IMR-90 (cell line): ENCODE results near the gene PQBP1. TPM values are rescaled to one million over a fixed set of nuclear protein-coding genes. Genes with fewer than 3 reads are reported as not detected.
A peak's percentile ranks its signal among the peaks of the same experiment; 100 is the strongest.

Experiments used
- ATAC-seq: fragments of 200-7000 bp; cut with Tn5 transposase; 2 replicates; pipeline ENCODE4 v1.9.1; 2020; ENCODE audit warnings: low read depth, mild to moderate bottlenecking, moderate library complexity
- BruUV-seq: library from RNA; stranded (reverse); fragments of 400-500 nt; replicated peaks from 2 replicates; lab custom pipeline; 2021; lab: Mats Ljungman, UMichigan
- CTCF ChIA-PET: fragments of 300-600 bp; formaldehyde crosslinking; extraction: SDS; loops from one replicate; lab custom pipeline; 2021; ENCODE audit warnings: antibody characterized with exemption; lab: Yijun Ruan, JAX
- POLR2A ChIA-PET: fragments of 300-600 bp; sonication (Branson Sonifier 250); formaldehyde crosslinking; loops from one replicate; lab custom pipeline; 2022; ENCODE audit warnings: antibody characterized with exemption; ENCODE audit not compliant: unreplicated experiment; lab: Charles Lee
- DNase-seq: peaks from one replicate; pipeline ENCODE4 v3.0.0; 2013
- H2AFZ ChIP-seq: replicated peaks from 2 replicates; pipeline ENCODE3; 2013; ENCODE audit warnings: low read length, mild to moderate bottlenecking; ENCODE audit not compliant: poor library complexity
- H2AK5ac ChIP-seq: 2 replicates; pipeline ENCODE4 v1.6.1; 2013; ENCODE audit warnings: low read depth, low read length, inconsistent platforms
- H2AK9ac ChIP-seq: replicated peaks from 2 replicates; pipeline ENCODE3; 2013; ENCODE audit warnings: mild to moderate bottlenecking, low read depth, low read length, moderate library complexity; ENCODE audit not compliant: poor library complexity
- H2BK120ac ChIP-seq: 2 replicates; pipeline ENCODE4 v1.6.1; 2013; ENCODE audit warnings: low read depth, low read length, inconsistent platforms
- H2BK15ac ChIP-seq: 3 replicates; pipeline ENCODE4 v1.6.1; 2013; ENCODE audit warnings: low read depth, low read length, inconsistent platforms
- H2BK20ac ChIP-seq: 2 replicates; pipeline ENCODE4 v1.6.1; 2013; ENCODE audit warnings: low read depth, mild to moderate bottlenecking, inconsistent platforms, low read length, moderate library complexity
- H2BK5ac ChIP-seq: 2 replicates; pipeline ENCODE4 v1.6.1; 2013; ENCODE audit warnings: mild to moderate bottlenecking, low read depth, low read length, inconsistent platforms; ENCODE audit not compliant: poor library complexity, severe bottlenecking
- H3K14ac ChIP-seq: replicated peaks from 2 replicates; pipeline ENCODE4 v1.6.1; 2013; ENCODE audit warnings: low read depth, low read length, inconsistent platforms
- H3K18ac ChIP-seq: 2 replicates; pipeline ENCODE4 v1.6.1; 2013; ENCODE audit warnings: low read depth, low read length, control low read depth
- H3K23ac ChIP-seq: 2 replicates; pipeline ENCODE4 v1.6.1; 2013; ENCODE audit warnings: low read depth, low read length, inconsistent platforms
- H3K27ac ChIP-seq: 2 replicates; pipeline ENCODE4 v1.5.1; 2013; ENCODE audit warnings: mild to moderate bottlenecking, control low read depth, low read length; ENCODE audit not compliant: insufficient read depth
- H3K27me3 ChIP-seq: 2 replicates; pipeline ENCODE4 v1.6.1; 2013; ENCODE audit warnings: low read length; ENCODE audit not compliant: control insufficient read depth, insufficient read depth
- H3K36me3 ChIP-seq: 2 replicates; pipeline ENCODE4 v1.6.1; 2013; ENCODE audit warnings: low read length, mixed read lengths; ENCODE audit not compliant: control insufficient read depth, insufficient read depth
- H3K4ac ChIP-seq: 2 replicates; pipeline ENCODE4 v1.6.1; 2013; ENCODE audit warnings: low read depth, low read length, inconsistent platforms
- H3K4me1 ChIP-seq: 2 replicates; pipeline ENCODE4 v1.6.1; 2013; ENCODE audit warnings: low read length, mixed read lengths; ENCODE audit not compliant: control insufficient read depth, insufficient read depth
- H3K4me2 ChIP-seq: 2 replicates; pipeline ENCODE4 v1.6.1; 2013; ENCODE audit warnings: low read depth, mild to moderate bottlenecking, control low read depth, low read length, moderate library complexity
- H3K4me3 ChIP-seq: 2 replicates; pipeline ENCODE4 v1.5.1; 2013; ENCODE audit warnings: low read depth, mild to moderate bottlenecking, control low read depth, low read length, moderate library complexity; ENCODE audit not compliant: insufficient read depth
- H3K56ac ChIP-seq: 2 replicates; pipeline ENCODE4 v1.6.1; 2013; ENCODE audit warnings: low read length, inconsistent platforms; ENCODE audit not compliant: insufficient read depth; ENCODE audit errors: extremely low read depth
- H3K79me1 ChIP-seq, 2 experiments: 2 replicates each; pipeline ENCODE4 v1.6.1; 2013; ENCODE audit warnings: low read length in 2 of 2, inconsistent platforms in 1 of 2, low read depth in 1 of 2
- H3K9ac ChIP-seq: 2 replicates; pipeline ENCODE4 v1.6.1; 2013; ENCODE audit warnings: low read depth, low read length, control low read depth
- H3K9me1 ChIP-seq: 2 replicates; pipeline ENCODE4 v1.6.1; 2013; ENCODE audit warnings: low read length, inconsistent platforms; ENCODE audit not compliant: insufficient read depth
- H3K9me3 ChIP-seq: 2 replicates; pipeline ENCODE4 v1.6.1; 2013; ENCODE audit warnings: low read length; ENCODE audit not compliant: control insufficient read depth, insufficient read depth
- H4K20me1 ChIP-seq: 2 replicates; pipeline ENCODE4 v1.6.1; 2013; ENCODE audit warnings: low read length, inconsistent platforms; ENCODE audit not compliant: insufficient read depth
- H4K5ac ChIP-seq: 2 replicates; pipeline ENCODE4 v1.6.1; 2013; ENCODE audit warnings: mild to moderate bottlenecking, low read depth, low read length, control low read depth
- H4K8ac ChIP-seq, 2 experiments: 2 replicates each; pipeline ENCODE4 v1.6.1; 2013; ENCODE audit warnings: low read depth in 2 of 2, low read length in 2 of 2, control low read depth in 1 of 2, inconsistent platforms in 1 of 2
- H4K91ac ChIP-seq: 2 replicates; pipeline ENCODE4 v1.6.1; 2013; ENCODE audit warnings: low read depth, low read length, inconsistent platforms; ENCODE audit not compliant: insufficient read depth
- BHLHE40 ChIP-seq: fragments of 150-350 bp; IDR thresholded peaks from 2 replicates; pipeline ENCODE4 v1.6.1; 2016; ENCODE audit warnings: mild to moderate bottlenecking, low read depth, low read length
- CEBPB ChIP-seq: IDR thresholded peaks from 2 replicates; pipeline ENCODE4 v1.6.1; 2012; ENCODE audit warnings: low read depth, low read length, improper control_type of control experiment
- CHD1 ChIP-seq: IDR thresholded peaks from 2 replicates; pipeline ENCODE4 v1.6.1; 2012; ENCODE audit warnings: low read depth, low read length, improper control_type of control experiment
- FOS ChIP-seq: fragments of 150-350 bp; IDR thresholded peaks from 2 replicates; pipeline ENCODE4 v1.6.1; 2016; ENCODE audit warnings: low read depth, low read length
- MAFK ChIP-seq: IDR thresholded peaks from 2 replicates; pipeline ENCODE4 v1.6.1; 2012; ENCODE audit warnings: low read depth, low read length, improper control_type of control experiment
- MXI1 ChIP-seq: IDR thresholded peaks from 2 replicates; pipeline ENCODE4 v1.6.1; 2012; ENCODE audit warnings: low read depth, mild to moderate bottlenecking, low read length, moderate library complexity, borderline replicate concordance
- NFE2L2 ChIP-seq: fragments of 150-350 bp; IDR thresholded peaks from 2 replicates; pipeline ENCODE4 v1.6.1; 2016; ENCODE audit warnings: low read depth, mild to moderate bottlenecking, low read length
- POLR2A ChIP-seq: IDR thresholded peaks from 2 replicates; pipeline ENCODE4 v1.6.1; 2012; ENCODE audit warnings: mild to moderate bottlenecking, low read depth, low read length
- RAD21 ChIP-seq: IDR thresholded peaks from 2 replicates; pipeline ENCODE4 v1.6.1; 2012; ENCODE audit warnings: low read length, improper control_type of control experiment
- RCOR1 ChIP-seq: IDR thresholded peaks from 2 replicates; pipeline ENCODE4 v1.6.1; 2012; ENCODE audit warnings: mild to moderate bottlenecking, low read length, improper control_type of control experiment; ENCODE audit not compliant: insufficient replicate concordance
- RFX5 ChIP-seq: IDR thresholded peaks from 2 replicates; pipeline ENCODE4 v1.8.0; 2012; ENCODE audit warnings: low read depth, mild to moderate bottlenecking, low read length, moderate library complexity
- SMC3 ChIP-seq: fragments of 150-350 bp; IDR thresholded peaks from 2 replicates; pipeline ENCODE4 v1.6.1; 2016; ENCODE audit warnings: low read depth, mild to moderate bottlenecking, antibody characterized with exemption, low read length, moderate library complexity
- WGBS, 2 experiments: methylation state at CpG; one replicate each; pipeline versions ENCODE4 v1.1.5 to v1.1.7; 2013; ENCODE audit warnings: missing lambda C conversion rate in 2 of 2; ENCODE audit not compliant: insufficient read length in 1 of 2; ENCODE audit errors: extremely low coverage in 2 of 2; 5-methylcytosine and 5-hydroxymethylcytosine counted together
- dilution Hi-C: fragments of 300-500 bp; cut with HindIII; formaldehyde crosslinking; loops from one replicate; pipeline ENCODE4 v1.14.3; 2018; ENCODE audit warnings: low sequenced_read_pairs; ENCODE audit not compliant: unreplicated experiment
- in situ Hi-C: fragments of 300-500 bp; cut with MboI; formaldehyde crosslinking; loops from 3 replicates; pipeline ENCODE4 v1.14.3; 2019; ENCODE audit warnings: low sequenced_read_pairs, inconsistent platforms, mixed read lengths
- intact Hi-C: fragments of 100-400 bp; cut with micrococcal nuclease; formaldehyde crosslinking; loops from 2 replicates; pipeline ENCODE4 v1.10.0; 2022
- polyA plus RNA-seq, 3 experiments: library from polyadenylated mRNA; depleted of rRNA; stranded (reverse); fragments of >200 nt; gene quantifications; 2 replicates each; pipeline ENCODE4 v1.2.3, GENCODE V29; 2012; ENCODE audit warnings: low replicate concordance in 1 of 3
- total RNA-seq: library from RNA; depleted of rRNA; stranded (reverse); fragments of >200 nt; gene quantifications from 2 replicates; pipeline ENCODE4 v1.2.3, GENCODE V29; 2012
- TF ChIP-seq, protein P1 (sequence below): fragments of 150-350 bp; IDR thresholded peaks from 2 replicates; pipeline ENCODE4 v1.6.1; 2016; ENCODE audit warnings: low read depth, mild to moderate bottlenecking, low read length, moderate library complexity, borderline replicate concordance
- TF ChIP-seq, protein P2 (sequence below): conservative IDR thresholded peaks from 2 replicates; pipeline ENCODE4 v1.5.1; 2012; ENCODE audit warnings: mild to moderate bottlenecking, low read depth, low read length, improper control_type of control experiment
- TF ChIP-seq, protein P3 (sequence below): fragments of 150-350 bp; IDR thresholded peaks from 2 replicates; pipeline ENCODE4 v1.6.1; 2017; ENCODE audit warnings: mild to moderate bottlenecking, antibody characterized with exemption, low read length, low read depth

The PQBP1 gene
- total and polyA plus RNA-seq, 2 of the 4 experiments (the other 2 are of a cell fraction) = 96.4 to 120 TPM

DNA sequence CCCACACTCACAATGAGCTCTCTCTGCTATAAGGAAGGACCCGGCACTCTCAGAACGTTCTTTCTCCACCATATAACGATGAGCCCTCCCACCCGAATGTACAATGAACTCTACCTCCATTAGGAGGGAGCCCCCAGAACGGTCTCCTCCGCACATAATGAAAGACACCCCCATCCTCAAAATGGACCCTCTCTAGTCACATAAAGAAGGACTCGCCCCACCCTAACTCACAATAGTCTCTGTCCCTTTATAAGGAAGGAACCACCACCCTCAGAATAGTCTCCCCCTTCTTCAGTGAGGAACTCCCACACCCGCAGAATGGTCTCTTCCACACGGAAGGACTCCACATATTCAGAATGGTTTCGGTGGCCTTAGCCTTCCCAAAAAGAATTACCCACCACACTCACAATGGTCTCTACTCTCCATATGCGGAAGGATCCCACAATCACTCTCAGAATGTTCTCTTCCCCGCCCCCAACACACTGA, 13.2 kb downstream of the PQBP1 start:
- dilution Hi-C loops = no loop called here
- H3K56ac ChIP-seq = peak overlapping the region; percentile 64; the same call in 1 of the 2 replicates
- DNase-seq (peak; percentile 21), ATAC-seq (peak; percentile 50)
- peak overlapping the region; percentile 99 for H3K23ac ChIP-seq
- peak overlapping the region; percentile 87 for H3K4ac ChIP-seq
- H3K4me2 ChIP-seq = peak overlapping the region; percentile 95
- H3K4me3 ChIP-seq = peak overlapping the region; percentile 98
- WGBS, 2 experiments = 12% methylated on average over 11 of the region's 12 CpGs; no CpG with 5 or more reads in 1 of the 2 experiments
- H3K14ac ChIP-seq = peak overlapping the region; percentile 96
- peak overlapping the region; percentile 81 for H3K27ac ChIP-seq
- H3K9ac ChIP-seq = peak overlapping the region; percentile 94
- peak overlapping the region; percentile 97 for H2AK9ac ChIP-seq
- H3K27me3 ChIP-seq = no peaks in the 10 kb centered on the region
- H2BK15ac ChIP-seq = 0 out of 3 replicates have a peak overlapping the region, but pooled peaks have one; percentile 11
- H3K9me3 ChIP-seq = no peaks in the 10 kb centered on the region
- H2AFZ ChIP-seq = peak overlapping the region; percentile 92
- peak overlapping the region; percentile 42; the same call in 1 of the 2 replicates for H2BK120ac ChIP-seq
- peaks cover 13 to 26% of the 10 kb centered on the region in 2 experiments for H3K79me1 ChIP-seq
- BruUV-seq = no TSS peak
- peak overlapping the region; percentile 96; the same call in 1 of the 2 replicates for H2AK5ac ChIP-seq
- H2BK5ac ChIP-seq = peak overlapping the region; percentile 78
- H3K18ac ChIP-seq = peak overlapping the region; percentile 34; the same call in 1 of the 2 replicates
- POLR2A ChIA-PET = interaction anchor here (0.5 kb wide), 1 partner anchor 13 kb away, joined by 3 read pairs; the partner anchor contains the start of genes PQBP1 and TIMM17B
- H3K4me1 ChIP-seq = peaks cover 3% of the 10 kb centered on the region; the same call in 1 of the 2 replicates
- H4K5ac ChIP-seq = peak overlapping the region; percentile 92
- H3K9me1 ChIP-seq = peaks cover 3% of the 10 kb centered on the region; the same call in 1 of the 2 replicates
- in situ Hi-C loops = no loop called here
- peak overlapping the region; percentile 86 to 92 for H4K8ac ChIP-seq
- H3K36me3 ChIP-seq = peaks cover 9% of the 10 kb centered on the region; the same call in 1 of the 2 replicates
- peak overlapping the region; percentile 85 for H4K91ac ChIP-seq
- no peaks in the 10 kb centered on the region for H4K20me1 ChIP-seq
- H2BK20ac ChIP-seq = no peak overlapping the region
- CTCF ChIA-PET = no interaction called here
- intact Hi-C loops = no loop called here
- TF ChIP-seq FOS (no peak), BHLHE40 (no peak), RCOR1 (no peak), RFX5 (no peak), RAD21 (no peak), POLR2A (no peak), CHD1 (no peak), NFE2L2 (no peak), SMC3 (no peak), MAFK (no peak), MXI1 (no peak), CEBPB (no peak)
- TF ChIP-seq, protein P1, sequence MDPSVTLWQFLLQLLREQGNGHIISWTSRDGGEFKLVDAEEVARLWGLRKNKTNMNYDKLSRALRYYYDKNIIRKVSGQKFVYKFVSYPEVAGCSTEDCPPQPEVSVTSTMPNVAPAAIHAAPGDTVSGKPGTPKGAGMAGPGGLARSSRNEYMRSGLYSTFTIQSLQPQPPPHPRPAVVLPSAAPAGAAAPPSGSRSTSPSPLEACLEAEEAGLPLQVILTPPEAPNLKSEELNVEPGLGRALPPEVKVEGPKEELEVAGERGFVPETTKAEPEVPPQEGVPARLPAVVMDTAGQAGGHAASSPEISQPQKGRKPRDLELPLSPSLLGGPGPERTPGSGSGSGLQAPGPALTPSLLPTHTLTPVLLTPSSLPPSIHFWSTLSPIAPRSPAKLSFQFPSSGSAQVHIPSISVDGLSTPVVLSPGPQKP = no peak
- TF ChIP-seq, protein P2, sequence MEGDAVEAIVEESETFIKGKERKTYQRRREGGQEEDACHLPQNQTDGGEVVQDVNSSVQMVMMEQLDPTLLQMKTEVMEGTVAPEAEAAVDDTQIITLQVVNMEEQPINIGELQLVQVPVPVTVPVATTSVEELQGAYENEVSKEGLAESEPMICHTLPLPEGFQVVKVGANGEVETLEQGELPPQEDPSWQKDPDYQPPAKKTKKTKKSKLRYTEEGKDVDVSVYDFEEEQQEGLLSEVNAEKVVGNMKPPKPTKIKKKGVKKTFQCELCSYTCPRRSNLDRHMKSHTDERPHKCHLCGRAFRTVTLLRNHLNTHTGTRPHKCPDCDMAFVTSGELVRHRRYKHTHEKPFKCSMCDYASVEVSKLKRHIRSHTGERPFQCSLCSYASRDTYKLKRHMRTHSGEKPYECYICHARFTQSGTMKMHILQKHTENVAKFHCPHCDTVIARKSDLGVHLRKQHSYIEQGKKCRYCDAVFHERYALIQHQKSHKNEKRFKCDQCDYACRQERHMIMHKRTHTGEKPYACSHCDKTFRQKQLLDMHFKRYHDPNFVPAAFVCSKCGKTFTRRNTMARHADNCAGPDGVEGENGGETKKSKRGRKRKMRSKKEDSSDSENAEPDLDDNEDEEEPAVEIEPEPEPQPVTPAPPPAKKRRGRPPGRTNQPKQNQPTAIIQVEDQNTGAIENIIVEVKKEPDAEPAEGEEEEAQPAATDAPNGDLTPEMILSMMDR = no peak
- TF ChIP-seq, protein P3, sequence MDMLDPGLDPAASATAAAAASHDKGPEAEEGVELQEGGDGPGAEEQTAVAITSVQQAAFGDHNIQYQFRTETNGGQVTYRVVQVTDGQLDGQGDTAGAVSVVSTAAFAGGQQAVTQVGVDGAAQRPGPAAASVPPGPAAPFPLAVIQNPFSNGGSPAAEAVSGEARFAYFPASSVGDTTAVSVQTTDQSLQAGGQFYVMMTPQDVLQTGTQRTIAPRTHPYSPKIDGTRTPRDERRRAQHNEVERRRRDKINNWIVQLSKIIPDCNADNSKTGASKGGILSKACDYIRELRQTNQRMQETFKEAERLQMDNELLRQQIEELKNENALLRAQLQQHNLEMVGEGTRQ = no peak
